ENCODE measurements around the gene MDK. TPM values are rescaled to one million over a fixed set of nuclear protein-coding genes. Genes with fewer than 3 reads are reported as not detected.

MDK gene
- total RNA-seq, 4 donors from 2014 or later = 4.0 to 23.8 (median 8.1) TPM

- no peak for TF ChIP-seq CTCF (IDR thresholded peaks at IDR 0.05; ENCODE audit: low read depth)
Observed at GRCh38 chr11:46377290-46377689, 4.2 kb upstream of the MDK start.

GRCh38 chr11:46377831-46378230 lies 3.6 kb upstream of the MDK start:
- no peak for TF ChIP-seq CTCF (IDR thresholded peaks at IDR 0.05; ENCODE audit: low read depth)

GRCh38 chr11:46378296-46378695 lies 3.2 kb upstream of the MDK start:
- no peak for TF ChIP-seq CTCF (IDR thresholded peaks at IDR 0.05; ENCODE audit: low read depth)

DNA sequence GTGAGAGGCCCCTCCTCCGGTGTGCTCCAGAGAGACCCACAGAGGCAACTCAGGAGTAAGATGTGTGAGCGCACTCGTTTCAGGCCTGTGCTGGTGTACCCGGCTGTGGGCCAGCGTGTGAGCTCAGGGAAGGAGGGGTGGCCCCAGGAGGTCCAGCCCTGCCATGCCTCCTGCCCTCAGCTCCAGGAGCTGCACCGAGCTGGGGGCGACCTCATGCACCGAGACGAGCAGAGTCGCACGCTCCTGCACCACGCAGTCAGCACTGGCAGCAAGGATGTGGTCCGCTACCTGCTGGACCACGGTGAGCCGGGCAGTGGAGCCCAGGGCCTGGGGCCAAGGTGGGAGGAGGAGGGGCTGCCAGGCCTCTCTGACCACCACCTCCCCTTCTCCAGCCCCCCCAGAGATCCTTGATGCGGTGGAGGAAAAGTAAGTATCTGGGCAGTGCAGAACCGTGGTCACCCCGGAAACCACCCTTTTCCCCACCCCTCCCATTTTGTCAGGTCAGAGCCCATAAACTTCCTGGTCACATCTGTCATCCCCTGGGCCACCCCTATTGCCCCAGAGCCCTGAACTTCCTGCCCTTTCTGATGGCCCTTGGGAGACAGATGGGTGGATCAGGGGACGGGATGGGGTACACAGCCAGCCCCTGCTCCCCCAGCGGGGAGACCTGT lies 2.5 kb upstream of the MDK start:
- TF ChIP-seq CTCF (IDR thresholded peaks at IDR 0.05; ENCODE audit: low read depth) = no peak

- no peak for TF ChIP-seq CTCF (IDR thresholded peaks at IDR 0.05; ENCODE audit: low read depth)
Observed at GRCh38 chr11:46380340-46381047, 975 bp upstream of the MDK start.

- TF ChIP-seq CTCF (IDR thresholded peaks at IDR 0.05; ENCODE audit: low read depth) = no peak
Observed at GRCh38 chr11:46381819-46382645, 563 bp downstream of the MDK start.
